Astrocyte (in vitro differentiated cells and primary cell): ENCODE data around the gene KCNH4.

Experiments
- EZH2 ChIP-seq: IDR thresholded peaks from 2 replicates; pipeline ENCODE4 v1.6.1; 2012; ENCODE audit warnings: mild to moderate bottlenecking, low read length, inconsistent platforms; ENCODE audit not compliant: insufficient read depth
- TF ChIP-seq, protein P1 (sequence below): IDR thresholded peaks from 2 replicates; pipeline ENCODE4 v1.5.1; 2011; ENCODE audit warnings: low read depth, mild to moderate bottlenecking, inconsistent platforms, low read length, moderate library complexity; ENCODE audit not compliant: insufficient read depth

DNA sequence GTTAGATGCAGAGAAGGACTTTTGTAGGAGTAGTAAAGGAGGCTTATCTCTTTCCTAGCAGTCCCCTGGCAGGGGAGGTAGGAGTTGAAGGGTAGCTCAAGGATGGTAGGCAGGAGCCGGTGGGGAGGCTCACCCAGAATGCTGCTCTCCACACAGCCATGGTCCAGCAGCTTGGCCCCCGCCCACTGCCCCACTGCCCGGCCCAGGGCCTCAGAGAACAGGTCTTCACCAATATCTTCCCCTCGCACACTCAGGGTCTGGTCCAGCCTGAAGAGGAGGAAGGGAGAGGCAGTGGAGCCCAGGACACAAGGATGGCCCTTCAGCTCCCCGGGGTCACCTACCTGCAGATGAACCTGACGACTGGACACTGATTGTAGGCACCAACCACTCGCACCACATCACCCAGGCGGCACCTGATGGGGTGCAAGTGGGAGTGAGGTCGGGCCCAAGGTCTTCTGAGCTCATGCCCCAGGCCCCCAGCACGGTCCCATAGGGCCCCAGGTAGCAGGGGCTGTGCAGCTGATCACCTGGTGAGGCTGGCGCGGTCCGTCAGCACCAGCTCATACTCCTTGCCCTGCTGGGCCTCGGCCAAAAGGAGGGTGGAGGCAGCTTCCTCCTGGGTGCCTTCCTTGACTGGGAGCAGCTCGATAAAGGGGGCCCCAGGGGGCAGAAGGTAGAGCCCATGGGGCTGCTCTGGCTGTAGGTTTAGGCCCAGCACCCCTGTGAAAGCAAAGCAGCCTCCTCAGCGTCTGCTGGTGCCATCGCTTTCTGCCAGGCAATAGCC is 9.7 kb upstream of the KCNH4 start:
- TF ChIP-seq, protein P1, sequence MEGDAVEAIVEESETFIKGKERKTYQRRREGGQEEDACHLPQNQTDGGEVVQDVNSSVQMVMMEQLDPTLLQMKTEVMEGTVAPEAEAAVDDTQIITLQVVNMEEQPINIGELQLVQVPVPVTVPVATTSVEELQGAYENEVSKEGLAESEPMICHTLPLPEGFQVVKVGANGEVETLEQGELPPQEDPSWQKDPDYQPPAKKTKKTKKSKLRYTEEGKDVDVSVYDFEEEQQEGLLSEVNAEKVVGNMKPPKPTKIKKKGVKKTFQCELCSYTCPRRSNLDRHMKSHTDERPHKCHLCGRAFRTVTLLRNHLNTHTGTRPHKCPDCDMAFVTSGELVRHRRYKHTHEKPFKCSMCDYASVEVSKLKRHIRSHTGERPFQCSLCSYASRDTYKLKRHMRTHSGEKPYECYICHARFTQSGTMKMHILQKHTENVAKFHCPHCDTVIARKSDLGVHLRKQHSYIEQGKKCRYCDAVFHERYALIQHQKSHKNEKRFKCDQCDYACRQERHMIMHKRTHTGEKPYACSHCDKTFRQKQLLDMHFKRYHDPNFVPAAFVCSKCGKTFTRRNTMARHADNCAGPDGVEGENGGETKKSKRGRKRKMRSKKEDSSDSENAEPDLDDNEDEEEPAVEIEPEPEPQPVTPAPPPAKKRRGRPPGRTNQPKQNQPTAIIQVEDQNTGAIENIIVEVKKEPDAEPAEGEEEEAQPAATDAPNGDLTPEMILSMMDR, result no peak
- no peak for TF ChIP-seq EZH2
